H1 (cell line): ENCODE results near the gene RAB40C. TPM values are rescaled to one million over a fixed set of nuclear protein-coding genes. Genes with fewer than 3 reads are reported as not detected.

Source experiments
- CTCF ChIA-PET: fragments of 300-600 bp; sonication (Branson Sonifier 250); formaldehyde crosslinking; loops from one replicate; lab custom pipeline; 2021; ENCODE audit not compliant: partially characterized antibody; lab: Charles Lee
- POLR2A ChIA-PET: fragments of 300-600 bp; sonication (Branson Sonifier 250); formaldehyde crosslinking; loops from one replicate; lab custom pipeline; 2021; ENCODE audit warnings: inconsistent platforms; ENCODE audit not compliant: partially characterized antibody; lab: Charles Lee
- DNase-seq, 2 experiments: peaks; one replicate each; pipeline versions ENCODE4 v3.0.0 to v3.0.0-alpha.2; 2010 to 2022; ENCODE audit warnings: low spot score in 2 of 2, low read depth in 1 of 2, mixed read lengths in 1 of 2
- FAIRE-seq: peaks from 2 replicates; lab custom pipeline; 2011; peaks lifted over from hg19 to GRCh38; lab: Jason Lieb, UNC
- H2AFZ ChIP-seq: 2 replicates; pipeline ENCODE4 v1.8.1; 2012; ENCODE audit warnings: low read length, inconsistent platforms
- H2AK5ac ChIP-seq: 2 replicates; pipeline ENCODE4 v1.6.1; 2013; ENCODE audit warnings: low read depth, low read length
- H2BK120ac ChIP-seq: replicated peaks from 2 replicates; pipeline ENCODE3; 2013; ENCODE audit warnings: low read depth, low read length, inconsistent platforms
- H2BK12ac ChIP-seq: 2 replicates; pipeline ENCODE4 v1.6.1; 2013; ENCODE audit warnings: low read depth, low read length
- H2BK15ac ChIP-seq: 2 replicates; pipeline ENCODE4 v1.6.1; 2013; ENCODE audit warnings: low read length
- H2BK20ac ChIP-seq: 2 replicates; pipeline ENCODE4 v1.6.1; 2013; ENCODE audit warnings: low read length
- H2BK5ac ChIP-seq: 2 replicates; pipeline ENCODE4 v1.6.1; 2013; ENCODE audit warnings: low read depth, low read length
- H3K14ac ChIP-seq: 2 replicates; pipeline ENCODE4 v1.6.1; 2013; ENCODE audit warnings: inconsistent platforms; ENCODE audit not compliant: insufficient read length
- H3K18ac ChIP-seq: 2 replicates; pipeline ENCODE4 v1.6.1; 2013; ENCODE audit warnings: low read length; ENCODE audit errors: extremely low read depth
- H3K23ac ChIP-seq: 2 replicates; pipeline ENCODE4 v1.6.1; 2013; ENCODE audit warnings: inconsistent platforms; ENCODE audit not compliant: insufficient read length
- H3K23me2 ChIP-seq: 2 replicates; pipeline ENCODE4 v1.6.1; 2013; ENCODE audit warnings: low read depth, low read length
- H3K27ac ChIP-seq: 2 replicates; pipeline ENCODE4 v1.6.1; 2011; ENCODE audit warnings: low read depth, low read length, inconsistent platforms
- H3K27me3 ChIP-seq, 4 experiments: replicated peaks in 1 of 4; 1 replicate in 1 of 4; 2 replicates in 3 of 4; pipeline versions ENCODE4 v1.6.1 to v1.8.1; 2011 to 2013; ENCODE audit warnings: low read length in 3 of 4, mild to moderate bottlenecking in 3 of 4, inconsistent platforms in 2 of 4, mixed read lengths in 2 of 4, moderate library complexity in 1 of 4; ENCODE audit not compliant: control insufficient read depth in 3 of 4, insufficient read depth in 3 of 4; ENCODE audit errors: extremely low read depth in 1 of 4
- H3K36me3 ChIP-seq, 4 experiments: 2 replicates each; pipeline versions ENCODE4 v1.6.1 to v1.8.1; 2011 to 2013; ENCODE audit warnings: mild to moderate bottlenecking in 4 of 4, low read length in 3 of 4, moderate library complexity in 2 of 4, control low read depth in 1 of 4, inconsistent platforms in 1 of 4; ENCODE audit not compliant: insufficient read depth in 4 of 4, control insufficient read depth in 2 of 4
- H3K4ac ChIP-seq: replicated peaks from 2 replicates; pipeline ENCODE3; 2013; ENCODE audit warnings: low read length, low read depth, mixed read lengths, inconsistent platforms; ENCODE audit not compliant: insufficient read length
- H3K4me1 ChIP-seq, 4 experiments: replicated peaks in 1 of 4; 1 replicate in 1 of 4; 2 replicates in 3 of 4; pipeline versions ENCODE4 v1.6.1 to v1.8.1; 2011 to 2013; ENCODE audit warnings: low read length in 3 of 4, inconsistent platforms in 2 of 4, mixed read lengths in 1 of 4; ENCODE audit not compliant: insufficient read depth in 4 of 4, control insufficient read depth in 3 of 4
- H3K4me2 ChIP-seq, 2 experiments: 2 replicates each; pipeline versions ENCODE4 v1.6.1 to v1.8.1; 2011 to 2013; ENCODE audit warnings: low read depth in 2 of 2, low read length in 2 of 2, control low read depth in 1 of 2, inconsistent platforms in 1 of 2, mild to moderate bottlenecking in 1 of 2; ENCODE audit not compliant: insufficient read depth in 1 of 2
- H3K4me3 ChIP-seq, 4 experiments: fragments of 200-600, 300-600 bp in 1 of 4; sonication (generic), shearing (Covaris generic), sonication (Bioruptor Twin) in 1 of 4; 2 replicates each; pipeline versions ENCODE4 v1.5.1 to v1.8.1; 2011 to 2016; ENCODE audit warnings: low read length in 4 of 4, low read depth in 3 of 4, control low read depth in 2 of 4, inconsistent platforms in 2 of 4, mild to moderate bottlenecking in 2 of 4, mixed read lengths in 1 of 4, moderate library complexity in 1 of 4; ENCODE audit not compliant: insufficient read depth in 2 of 4; ENCODE audit errors: extremely low read depth in 1 of 4
- H3K56ac ChIP-seq: replicated peaks from 2 replicates; pipeline ENCODE3; 2013; ENCODE audit warnings: low read depth, mild to moderate bottlenecking, mixed read lengths, low read length, inconsistent platforms; ENCODE audit not compliant: insufficient read length
- H3K79me1 ChIP-seq: 2 replicates; pipeline ENCODE4 v1.6.1; 2013; ENCODE audit warnings: low read depth, low read length, control low read depth
- H3K79me2 ChIP-seq, 2 experiments: 2 replicates each; pipeline versions ENCODE4 v1.6.1 to v1.8.1; 2012 to 2013; ENCODE audit warnings: low read length in 2 of 2, mild to moderate bottlenecking in 2 of 2, inconsistent platforms in 1 of 2; ENCODE audit not compliant: insufficient read depth in 2 of 2, control insufficient read depth in 1 of 2
- H3K9ac ChIP-seq, 4 experiments: replicated peaks in 1 of 4; 1 replicate in 1 of 4; 2 replicates in 3 of 4; pipeline versions ENCODE4 v1.6.1 to v1.8.1; 2011 to 2013; ENCODE audit warnings: low read depth in 3 of 4, low read length in 3 of 4, control low read depth in 2 of 4, mild to moderate bottlenecking in 2 of 4, moderate library complexity in 2 of 4, inconsistent platforms in 1 of 4; ENCODE audit errors: extremely low read depth in 1 of 4
- H3K9me3 ChIP-seq, 2 experiments: 2 replicates each; pipeline versions ENCODE4 v1.6.1 to v1.8.1; 2012 to 2013; ENCODE audit warnings: mild to moderate bottlenecking in 2 of 2, moderate library complexity in 2 of 2, control low read depth in 1 of 2, inconsistent platforms in 1 of 2, low read depth in 1 of 2, low read length in 1 of 2, mixed read lengths in 1 of 2; ENCODE audit not compliant: insufficient read depth in 2 of 2
- H4K20me1 ChIP-seq, 2 experiments: replicated peaks in 1 of 2; 2 replicates each; pipeline versions ENCODE3 to v1.8.1; 2011 to 2013; ENCODE audit warnings: inconsistent platforms in 2 of 2, low read length in 2 of 2, mild to moderate bottlenecking in 1 of 2; ENCODE audit not compliant: insufficient read depth in 2 of 2, control insufficient read depth in 1 of 2
- H4K5ac ChIP-seq: 2 replicates; pipeline ENCODE4 v1.6.1; 2013; ENCODE audit warnings: low read length, low read depth, mixed read lengths, inconsistent platforms; ENCODE audit not compliant: insufficient read length
- H4K8ac ChIP-seq: 2 replicates; pipeline ENCODE4 v1.8.0; 2013; ENCODE audit warnings: mild to moderate bottlenecking, moderate library complexity, low read length, inconsistent platforms; ENCODE audit not compliant: insufficient read depth; ENCODE audit errors: extremely low read depth
- H4K91ac ChIP-seq: replicated peaks from 2 replicates; pipeline ENCODE3; 2013; ENCODE audit warnings: low read length, mixed read lengths, inconsistent platforms; ENCODE audit not compliant: insufficient read length
- CEBPB ChIP-seq: IDR thresholded peaks from 2 replicates; pipeline ENCODE4 v1.6.1; 2012; ENCODE audit warnings: low read depth, low read length
- CTBP2 ChIP-seq: IDR thresholded peaks from 2 replicates; pipeline ENCODE4 v1.7.0; 2011; ENCODE audit warnings: borderline replicate concordance, mild to moderate bottlenecking, moderate library complexity, mixed read lengths, low read length; ENCODE audit not compliant: insufficient read depth, insufficient read length
- GABPA ChIP-seq: IDR thresholded peaks from 2 replicates; pipeline ENCODE4 v1.6.1; 2011; ENCODE audit warnings: mild to moderate bottlenecking, low read length, moderate library complexity, borderline replicate concordance; ENCODE audit not compliant: insufficient read depth
- MAFK ChIP-seq: IDR thresholded peaks from 2 replicates; pipeline ENCODE4 v1.6.1; 2012; ENCODE audit warnings: low read depth, mild to moderate bottlenecking, improper control_type of control experiment, low read length
- NANOG ChIP-seq: IDR thresholded peaks from 2 replicates; pipeline ENCODE4 v1.6.1; 2011; ENCODE audit warnings: low read length, low read depth, mild to moderate bottlenecking, inconsistent platforms; ENCODE audit not compliant: insufficient read depth, poor library complexity, severe bottlenecking
- POLR2A ChIP-seq, 2 experiments: IDR thresholded peaks; 1 replicate in 1 of 2; 2 replicates in 1 of 2; pipeline ENCODE4 v1.6.1; 2011; ENCODE audit warnings: low read depth in 2 of 2, low read length in 2 of 2, mild to moderate bottlenecking in 2 of 2; ENCODE audit errors: control extremely low read depth in 1 of 2
- RBBP5 ChIP-seq: IDR thresholded peaks from 2 replicates; pipeline ENCODE4 v1.7.1; 2012; ENCODE audit warnings: low read depth, mild to moderate bottlenecking, inconsistent platforms, low read length, moderate library complexity, borderline replicate concordance
- SIRT6 ChIP-seq: IDR thresholded peaks from one replicate; pipeline ENCODE4 v1.7.1; 2012; ENCODE audit warnings: low read length, inconsistent platforms
- SP1 ChIP-seq: IDR thresholded peaks from 2 replicates; pipeline ENCODE4 v1.6.1; 2011; ENCODE audit warnings: low read depth, low read length
- TEAD4 ChIP-seq: IDR thresholded peaks from 2 replicates; pipeline ENCODE4 v1.6.1; 2012; ENCODE audit warnings: low read depth, low read length, inconsistent platforms, mixed read lengths
- WGBS, 2 experiments: shearing (Covaris generic) in 1 of 2; methylation state at CpG; one replicate each; pipeline versions ENCODE4 v1.1.6 to v1.1.7; 2013 to 2015; ENCODE audit warnings: low lambda C conversion rate in 2 of 2, mixed read lengths in 2 of 2, inconsistent platforms in 1 of 2, low coverage in 1 of 2, missing lambda C conversion rate in 1 of 2; ENCODE audit not compliant: insufficient replicate concordance in 2 of 2, insufficient coverage in 1 of 2, insufficient read length in 1 of 2; ENCODE audit errors: extremely low coverage in 1 of 2, missing lambda C conversion rate in 1 of 2; 5-methylcytosine and 5-hydroxymethylcytosine counted together
- polyA plus RNA-seq, 7 experiments: library from polyadenylated mRNA; depleted of rRNA in 3 of 7; stranded (reverse) in 5 of 7; unstranded in 2 of 7; fragments of >200 nt in 5 of 7; fragments of 200-250 nt in 2 of 7; gene quantifications; 1 replicate in 5 of 7; 2 replicates in 1 of 7; 4 replicates in 1 of 7; pipeline versions ENCODE4 v1.2.1 to v1.2.3, GENCODE V29; 2011 to 2013; ENCODE audit warnings: missing spikeins in 2 of 7, mixed read lengths in 2 of 7
- total RNA-seq: library from RNA; stranded (reverse); fragmentation: NEBNext Ultra II Directional; extraction: Animal tissue kit (Norgen Biotek cat#: 25700); gene quantifications from 2 replicates; pipeline ENCODE4 v1.2.1, GENCODE V29; 2021

The RAB40C gene
- total and polyA plus RNA-seq, 2 of the 8 experiments (the other 6 are each of a cell fraction or from before 2014, with no cell fraction given) = 13.9 to 15.6 TPM

- H3K23me2 ChIP-seq = peaks cover 9% of the 10 kb centered on the region; the same call in 1 of the 2 replicates
- H3K14ac ChIP-seq = no peak overlapping the region
- H4K8ac ChIP-seq = peak overlapping the region; percentile 28
- no peak for FAIRE-seq
- peak overlapping the region; percentile 57 for H3K4ac ChIP-seq
- H3K4me1 ChIP-seq = peaks cover 0 to 27% (median 12%) of the 10 kb centered on the region in 4 experiments; a peak in 5 of 7 replicates
- ChIA-PET CTCF (interaction anchor here (0.7 to 2.3 kb wide), 9 partner anchors 9 to 100 kb away, joined by 3 to 14 read pairs (median 4); no protein-coding TSS in a partner anchor), POLR2A (interaction anchor here (0.6 to 7.9 kb wide), 14 partner anchors 8 to 239 kb away, joined by 3 to 58 read pairs (median 4); partner anchors contain the start of genes CAPN15, METTL26, WDR24 and WFIKKN1)
- peak overlapping the region; percentile 91 for H4K91ac ChIP-seq
- peaks cover 0 to 9% of the 10 kb centered on the region in 2 experiments; a peak in 1 of 4 replicates for H3K79me2 ChIP-seq
- no peak overlapping the region for H3K27ac ChIP-seq
- no peak overlapping the region for H3K9ac ChIP-seq
- 0 out of 4 replicates have a peak overlapping the region, but pooled peaks of 1 of the 2 experiments have one; percentile 53 for H3K4me2 ChIP-seq
- WGBS, 2 experiments = 92% methylated on average over 33 of the region's 35 CpGs; no CpG with 5 or more reads in 1 of the 2 experiments
- H2BK15ac ChIP-seq = peak overlapping the region; percentile 97; the same call in 1 of the 2 replicates
- H3K27me3 ChIP-seq = no peaks in the 10 kb centered on the region
- no peak for DNase-seq
- H4K20me1 ChIP-seq = peaks cover 0 to 6% of the 10 kb centered on the region in 2 experiments
- H2AK5ac ChIP-seq = peak overlapping the region; percentile 28; the same call in 1 of the 2 replicates
- H2BK20ac ChIP-seq = peak overlapping the region; percentile 72; the same call in 1 of the 2 replicates
- no peaks in the 10 kb centered on the region for H3K36me3 ChIP-seq
- H2AFZ ChIP-seq = no peak overlapping the region
- H3K4me3 ChIP-seq = 0 out of 8 replicates have a peak overlapping the region, but pooled peaks of 1 of the 4 experiments have one; percentile 20
- 0 out of 2 replicates have a peak overlapping the region, but pooled peaks have one; percentile 66 for H2BK5ac ChIP-seq
- peak overlapping the region; percentile 54 for H2BK120ac ChIP-seq
- H3K56ac ChIP-seq = no peak overlapping the region
- H3K79me1 ChIP-seq = no peaks in the 10 kb centered on the region; the same call in none of the 2 replicates
- peak overlapping the region; percentile 0 for H4K5ac ChIP-seq
- peak overlapping the region; percentile 50; the same call in 1 of the 2 replicates for H2BK12ac ChIP-seq
- no peaks in the 10 kb centered on the region for H3K9me3 ChIP-seq
- H3K23ac ChIP-seq = no peak overlapping the region
- H3K18ac ChIP-seq = peak overlapping the region; percentile 71
- no peak for TF ChIP-seq RBBP5
- TF ChIP-seq TEAD4 = no peak
- TF ChIP-seq CTBP2 = no peak
- TF ChIP-seq SP1 = no peak
- TF ChIP-seq CEBPB = no peak
- TF ChIP-seq GABPA = no peak
- TF ChIP-seq NANOG = no peak
- TF ChIP-seq SIRT6 = no peak
- no peak for TF ChIP-seq POLR2A (IDR thresholded peaks at IDR 0.05; ENCODE audit: control extremely low read depth in 1 of 2, low read depth in 2 of 2, low read length in 2 of 2)
- TF ChIP-seq MAFK = no peak
These were observed 22.3 kb upstream of the RAB40C start for GRCh38 chr16:567373-568256.
